ENCODE results near the gene PSG5.
"Not testable (repeated sequence)": the region's sequence is repeated elsewhere in the genome, so short reads cannot be mapped to it uniquely, and the experiment has no call there.

Gene PSG5

DNA sequence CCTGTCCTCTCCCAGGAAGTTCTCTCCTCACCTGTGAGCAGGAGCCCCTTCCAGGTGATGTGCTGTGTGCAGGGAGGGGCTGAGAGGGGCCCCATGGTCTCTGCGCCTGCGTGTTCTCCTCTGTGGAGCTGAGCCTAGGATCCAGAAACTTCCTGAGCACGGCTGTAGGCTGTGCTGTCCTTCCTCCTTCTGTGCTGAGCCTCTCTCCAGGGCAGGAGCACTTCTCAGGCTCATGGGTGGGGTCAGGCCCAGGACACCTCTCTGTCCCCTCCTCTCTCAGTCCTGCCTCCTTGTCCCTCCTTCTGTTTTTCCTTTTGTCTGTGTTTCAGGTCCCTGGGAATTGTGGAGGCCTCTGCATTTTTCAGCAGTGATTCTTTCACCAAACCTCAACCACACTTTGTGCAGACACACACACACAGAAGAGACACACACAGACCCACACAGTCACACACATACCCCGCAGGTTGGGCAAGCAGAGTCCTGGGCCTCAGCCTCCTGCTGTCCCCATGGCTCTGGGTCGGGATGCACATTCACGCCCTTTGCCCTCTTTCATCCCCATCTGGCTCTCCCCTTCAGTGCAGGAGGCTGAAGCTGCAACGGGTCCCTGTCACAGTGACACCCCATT, at the start of gene PSG5:
TSS of gene PSG5 (minus strand) at position 226 of the 625 bp plus-strand sequence. CDS start at position 95, 131 bp downstream.
- DNase-seq (ENCODE audit: low read depth) = peak; percentile 25

- peak; percentile 28 for DNase-seq (ENCODE audit: low read depth)
Measured at GRCh38 chr19:43235686-43236085, 49.4 kb upstream of the PSG5 start.

GRCh38 chr19:43229315-43229714, 43.0 kb upstream of the PSG5 start:
- DNase-seq (ENCODE audit: low read depth) = peak; percentile 16

DNA sequence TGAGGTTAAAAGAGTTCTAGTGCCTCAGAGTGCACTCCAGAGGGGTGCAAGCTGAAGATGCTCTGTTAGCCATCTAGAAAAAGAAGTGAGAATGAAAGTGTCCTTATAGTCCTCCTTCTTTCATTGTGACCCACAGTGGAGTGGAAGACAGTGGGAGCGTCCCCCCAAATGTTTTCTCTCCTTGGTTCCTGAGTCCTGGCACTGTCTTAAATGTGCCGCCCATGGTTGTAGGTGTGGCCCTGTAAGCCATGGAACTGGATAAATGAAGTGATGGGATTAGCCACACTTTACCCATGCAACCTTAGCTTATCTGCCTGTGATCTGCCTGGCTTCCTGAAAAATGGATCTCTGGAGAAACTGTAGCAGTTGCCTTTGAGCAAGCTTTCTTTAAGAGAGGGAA, 42.4 kb upstream of the PSG5 start:
- DNase-seq (ENCODE audit: low read depth) = not testable (repeated sequence)

DNA sequence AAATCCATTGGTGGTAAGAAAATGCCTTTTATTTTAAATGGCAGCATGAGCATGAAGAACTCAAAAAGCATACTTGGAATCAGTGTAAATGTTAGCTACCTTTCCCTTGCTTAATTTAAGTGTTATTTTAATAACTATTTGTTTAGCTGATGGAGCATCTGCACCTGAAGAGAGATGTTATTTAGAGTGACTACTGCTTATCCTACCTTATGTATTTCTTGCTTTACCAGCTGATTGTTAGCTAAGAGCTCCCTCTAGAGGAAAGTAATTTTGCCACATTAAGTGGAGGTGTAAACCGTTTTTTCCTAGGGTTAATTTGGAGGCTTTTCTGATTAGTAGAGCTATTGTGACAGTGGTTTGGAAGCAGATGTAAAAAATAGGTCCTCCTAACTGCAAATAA, 40.6 kb upstream of the PSG5 start:
- not testable (repeated sequence) for DNase-seq (ENCODE audit: low read depth)

DNA sequence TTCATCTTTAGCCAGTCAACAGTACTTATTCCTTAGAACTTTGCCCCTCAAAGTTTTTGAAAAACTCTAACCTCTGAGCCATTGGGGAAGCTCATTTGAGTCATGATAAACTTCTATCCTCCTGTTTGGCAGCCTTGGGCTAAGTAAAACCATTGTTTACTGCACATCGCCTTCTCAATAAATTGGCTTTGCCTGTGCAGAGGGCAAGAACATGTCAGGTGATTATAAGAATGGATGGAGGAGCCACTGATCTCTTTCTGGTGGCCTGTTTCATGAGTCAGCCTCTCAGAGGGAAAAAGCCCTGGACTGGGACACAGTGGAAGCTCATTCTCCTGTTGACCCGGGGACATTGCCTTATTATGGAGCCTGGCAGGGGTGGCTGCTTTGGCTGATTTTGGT, 38.5 kb upstream of the PSG5 start:
- no peak for DNase-seq (ENCODE audit: low read depth)

DNA sequence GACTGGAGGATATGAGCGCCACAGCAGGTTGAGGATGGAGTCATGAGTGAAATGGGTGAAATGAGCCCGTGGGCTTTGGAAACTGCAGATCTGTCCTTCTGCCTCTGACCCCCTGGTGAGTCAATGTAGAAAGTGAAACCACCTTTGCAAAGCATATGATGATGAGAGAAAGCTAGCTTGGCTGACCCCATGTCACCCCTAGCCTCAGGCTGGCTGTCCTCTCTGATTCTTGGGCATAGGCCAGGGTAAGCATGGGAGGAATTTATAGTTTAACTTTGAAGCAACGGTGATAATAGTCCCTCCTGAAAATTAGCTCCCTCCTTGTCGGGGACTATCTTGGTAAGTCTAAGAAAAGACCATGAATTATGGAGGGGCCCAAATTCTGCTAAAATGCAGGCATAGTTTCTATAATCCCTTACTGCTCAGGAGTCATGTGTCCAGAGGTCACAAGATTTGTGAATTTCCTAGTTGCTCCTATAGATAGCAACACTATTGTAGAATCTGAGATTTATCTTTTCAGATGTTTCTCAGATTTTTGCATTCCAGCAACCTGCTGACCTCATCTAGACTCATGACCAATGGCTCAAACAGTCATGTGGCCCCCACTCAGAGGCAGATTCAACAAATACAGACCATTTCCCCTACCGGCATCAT, 38.0 kb upstream of the PSG5 start:
- peak; percentile 74 for DNase-seq (ENCODE audit: low read depth)

DNA sequence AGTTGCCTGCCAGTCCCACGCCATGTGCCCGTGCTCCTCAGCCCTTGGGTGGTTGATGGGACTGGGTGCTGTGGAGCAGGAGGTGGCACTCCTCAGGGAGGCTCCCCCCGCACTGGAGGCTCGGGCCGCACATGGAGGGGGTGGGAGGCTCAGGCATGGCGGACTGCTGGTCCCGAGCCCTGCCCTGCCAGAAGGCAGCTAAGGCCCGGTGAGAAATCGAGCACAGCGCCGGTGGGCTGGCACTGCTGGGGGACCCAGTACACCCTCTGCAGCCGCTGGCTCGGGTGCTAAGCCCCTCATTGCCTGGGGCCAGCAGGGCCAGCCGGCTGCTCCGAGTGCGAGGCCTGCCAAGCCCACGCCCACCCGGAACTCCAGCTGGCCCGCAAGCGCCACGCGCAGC, 35.6 kb upstream of the PSG5 start:
- not testable (repeated sequence) for DNase-seq (ENCODE audit: low read depth)

DNA sequence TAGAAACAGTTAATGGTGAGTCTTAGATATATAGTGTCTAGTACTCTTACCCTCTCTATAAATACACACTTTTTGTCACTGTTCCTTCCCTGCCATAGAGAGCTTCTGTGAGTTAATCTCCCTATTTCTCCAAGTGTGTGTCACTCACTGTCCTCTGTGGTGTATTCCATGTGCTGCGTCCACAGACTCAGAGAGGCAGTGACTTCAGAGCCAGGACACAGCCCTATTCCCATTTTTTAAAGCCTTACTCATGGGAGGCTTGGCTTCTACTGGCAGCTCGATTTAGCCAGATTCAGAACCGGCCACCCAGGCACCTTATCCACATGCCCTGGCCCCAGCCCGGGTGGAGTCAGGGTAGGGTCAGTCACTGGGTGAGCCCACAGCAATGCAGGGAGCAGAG, 32.8 kb upstream of the PSG5 start:
- DNase-seq (ENCODE audit: low read depth) = not testable (repeated sequence)

- DNase-seq (ENCODE audit: low read depth) = not testable (repeated sequence)
Measured at GRCh38 chr19:43215881-43216280, 29.5 kb upstream of the PSG5 start.

DNA sequence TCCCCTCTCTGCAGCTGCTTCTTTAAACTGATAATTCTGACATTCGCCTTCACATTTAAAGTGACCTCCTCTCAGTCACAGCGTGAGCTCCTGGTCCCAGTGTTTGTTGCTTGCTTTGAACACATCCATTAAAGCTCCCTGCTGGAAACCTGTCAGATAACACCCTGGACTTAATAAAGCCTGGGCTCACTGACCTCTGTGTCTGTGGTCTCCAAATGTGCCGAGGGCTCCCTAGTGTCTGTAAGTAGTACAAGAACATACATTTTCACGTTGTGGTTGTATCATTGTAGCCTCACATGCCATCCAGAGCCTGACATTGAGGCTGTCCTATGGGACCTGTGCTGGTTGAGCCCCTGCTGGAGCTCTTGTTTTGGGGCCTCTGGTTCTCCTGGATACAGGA, 21.7 kb upstream of the PSG5 start:
- DNase-seq (ENCODE audit: low read depth) = no peak

- not testable (repeated sequence) for DNase-seq (ENCODE audit: low read depth)
Measured at GRCh38 chr19:43207174-43207573, 20.8 kb upstream of the PSG5 start.

GRCh38 chr19:43205471-43206105, 19.3 kb upstream of the PSG5 start, which contains the start of gene PSG4:
TSS of gene PSG4 (minus strand) at chr19:43205638. CDS start at chr19:43205536, 102 bp downstream.
- not testable (repeated sequence) for DNase-seq (ENCODE audit: low read depth)

DNA sequence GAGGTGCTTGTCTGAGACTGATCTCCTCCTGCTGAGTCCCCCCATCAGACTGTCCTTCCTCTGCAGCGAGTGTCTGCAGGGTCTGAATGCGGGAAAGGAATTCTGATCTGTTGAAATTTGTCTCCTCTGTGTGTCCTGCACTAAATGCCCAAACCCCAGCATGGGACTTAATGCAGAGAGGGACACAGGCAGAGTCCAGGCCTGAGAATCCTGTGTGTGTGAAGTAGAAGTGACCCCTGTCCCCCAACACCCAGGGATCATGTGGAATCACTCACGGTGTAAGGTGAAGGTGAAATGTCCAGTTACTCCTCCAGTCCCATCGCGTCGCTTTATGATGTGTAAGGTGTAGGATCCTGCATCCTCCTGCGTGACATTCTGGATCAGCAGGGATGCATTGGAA, 17.3 kb upstream of the PSG5 start:
- not testable (repeated sequence) for DNase-seq (ENCODE audit: low read depth)

DNA sequence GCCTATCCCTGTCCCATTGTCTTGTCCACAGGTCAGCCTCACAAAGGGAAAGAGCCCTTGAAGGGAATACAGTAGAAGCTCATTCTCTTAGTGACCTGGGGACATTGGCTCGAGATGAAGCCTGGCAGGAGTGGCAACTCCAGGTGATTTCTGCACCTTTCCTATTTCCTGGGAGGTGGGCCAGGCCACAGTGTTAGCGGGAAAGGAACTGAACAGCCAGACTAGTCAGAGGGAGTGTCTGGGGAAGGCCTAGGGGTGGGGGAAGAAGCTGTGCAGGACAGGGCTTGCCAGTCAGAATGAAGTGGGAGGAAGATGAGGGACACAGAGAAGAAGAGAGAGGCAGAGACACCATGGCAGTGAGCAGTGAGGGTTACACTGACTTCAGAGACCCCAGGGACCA, 15.6 kb upstream of the PSG5 start:
- DNase-seq (ENCODE audit: low read depth) = not testable (repeated sequence)

DNA sequence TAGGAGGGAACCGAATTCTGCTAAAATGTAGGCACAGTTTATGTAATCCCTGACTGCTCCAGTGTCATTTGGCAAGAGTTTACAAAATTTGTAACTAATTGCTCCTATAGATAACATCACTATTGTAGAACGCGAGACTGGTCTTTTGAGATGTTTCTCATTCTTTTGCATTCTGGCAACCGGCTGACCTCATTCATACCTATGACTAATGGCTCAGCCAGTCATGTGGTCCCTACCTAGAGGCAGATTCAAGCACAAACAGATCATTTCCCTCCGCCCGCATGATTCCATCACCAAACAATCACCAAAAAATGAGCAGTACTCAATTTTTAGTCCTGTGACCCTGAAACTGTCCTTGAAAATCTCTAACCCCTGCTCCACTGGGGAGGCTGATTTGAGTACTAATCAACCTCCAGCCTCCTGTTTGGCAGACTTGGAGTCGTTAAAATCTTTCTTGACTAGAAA, 15.0 kb upstream of the PSG5 start:
- DNase-seq (ENCODE audit: low read depth) = peak; percentile 68

- not testable (repeated sequence) for DNase-seq (ENCODE audit: low read depth)
Measured at GRCh38 chr19:43198686-43199419, 12.5 kb upstream of the PSG5 start.

- not testable (repeated sequence) for DNase-seq (ENCODE audit: low read depth)
Measured at GRCh38 chr19:43197666-43198397, 11.5 kb upstream of the PSG5 start.

DNA sequence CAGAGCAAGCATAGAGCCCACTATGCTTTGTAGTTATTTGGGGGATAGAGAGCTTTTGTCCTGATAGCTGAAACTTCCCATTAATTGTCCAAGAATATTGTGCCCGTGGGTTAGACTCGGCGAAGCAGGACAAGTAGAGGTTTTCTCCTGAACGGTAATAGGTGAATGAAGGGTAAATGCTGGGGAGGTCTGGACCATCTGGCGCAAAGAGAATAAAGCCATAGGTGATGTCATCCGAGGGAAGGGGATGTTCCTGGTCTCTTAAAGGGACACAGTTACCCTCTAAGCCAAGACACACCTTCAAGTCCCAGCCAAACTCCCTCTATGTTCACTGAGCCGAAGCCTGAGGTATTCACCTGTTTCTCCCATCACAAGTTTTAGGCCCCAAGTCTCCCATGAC, 8.1 kb upstream of the PSG5 start:
- DNase-seq (ENCODE audit: low read depth) = not testable (repeated sequence)

- not testable (repeated sequence) for DNase-seq (ENCODE audit: low read depth)
Measured at GRCh38 chr19:43192381-43193155, 6.2 kb upstream of the PSG5 start.

DNA sequence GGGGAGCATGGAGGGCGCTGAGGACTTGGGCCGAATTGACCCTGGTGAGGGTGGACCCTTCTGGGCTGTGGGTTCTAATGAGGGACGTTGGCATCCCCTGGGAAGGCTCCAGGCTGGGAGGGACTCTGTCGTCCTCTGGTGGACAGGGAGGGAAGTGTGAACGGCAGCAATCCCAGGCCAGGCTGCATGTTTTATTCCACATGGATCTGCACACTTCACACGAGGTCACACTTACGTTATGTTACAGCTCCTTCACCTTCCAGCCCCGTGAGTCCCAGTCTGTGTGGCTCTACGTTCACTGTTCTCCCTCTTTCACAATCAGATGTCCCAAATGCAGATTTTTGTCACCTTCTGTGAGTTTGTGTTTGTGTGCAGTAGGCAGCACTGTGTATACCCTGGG, 1.8 kb upstream of the PSG5 start:
- not testable (repeated sequence) for DNase-seq (ENCODE audit: low read depth)
